Gastroesophageal sphincter (tissue), 3 donors: ENCODE results near the gene CCL22.

ENCODE experiments used
- CTCF ChIP-seq, 4 experiments: fragments of 200-600 bp in 2 of 4; fragments of 450-650 bp in 2 of 4; sonication (generic) in 1 of 4; IDR thresholded peaks; one replicate each; pipeline ENCODE4 v1.5.1; 2017 to 2019; ENCODE audit warnings: antibody characterized with exemption in 4 of 4, mild to moderate bottlenecking in 2 of 4, moderate library complexity in 2 of 4
- EP300 ChIP-seq: sonication (generic); formaldehyde crosslinking; IDR thresholded peaks from one replicate; pipeline ENCODE4 v1.6.1; 2017; ENCODE audit warnings: antibody characterized with exemption, mild to moderate bottlenecking
- POLR2A ChIP-seq, 2 donors: fragments of 450-650 bp; IDR thresholded peaks; one replicate each; pipeline ENCODE4 v1.6.1; 2017; ENCODE audit warnings: antibody characterized with exemption in 2 of 2, mild to moderate bottlenecking in 2 of 2, moderate library complexity in 1 of 2
- POLR2AphosphoS5 ChIP-seq: sonication (generic); formaldehyde crosslinking; IDR thresholded peaks from one replicate; pipeline ENCODE4 v1.6.1; 2017; ENCODE audit warnings: antibody characterized with exemption

GRCh38 chr16:57384248-57385070, 25.9 kb downstream of the CCL22 start:
- TF ChIP-seq EP300 (no peak), CTCF (IDR thresholded peaks at IDR 0.05) (no peak), POLR2A (IDR thresholded peaks at IDR 0.05) (no peak), POLR2AphosphoS5 (no peak)
